ENCODE results near the gene NUCB1. TPM values are rescaled to one million over a fixed set of nuclear protein-coding genes. Genes with fewer than 3 reads are reported as not detected.
"Not testable (repeated sequence)": the region's sequence is repeated elsewhere in the genome, so short reads cannot be mapped to it uniquely, and the experiment has no call there.

NUCB1 gene
- polyA plus RNA-seq, 5 donors = 137 to 239 (median 180) TPM

DNA sequence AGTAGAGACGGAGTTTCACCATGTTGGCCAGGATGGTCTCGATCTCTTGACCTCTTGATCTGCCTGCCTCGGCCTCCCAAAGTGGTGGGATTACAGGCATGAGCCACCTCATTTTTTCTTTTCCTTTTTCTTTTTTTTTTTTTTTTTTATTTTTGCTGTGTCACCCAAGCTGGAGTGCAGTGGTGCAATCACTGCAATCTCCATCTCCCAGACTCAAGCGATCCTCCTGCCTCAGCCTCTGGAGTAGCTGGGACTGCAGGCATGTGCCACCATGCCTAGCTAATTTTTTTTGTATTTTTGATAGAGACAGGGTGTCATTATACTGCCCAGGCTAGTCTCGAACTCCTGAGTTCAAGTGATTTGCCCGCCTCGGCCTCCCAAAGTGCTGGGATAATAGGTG, 2.2 kb downstream of the NUCB1 start:
- DNase-seq = not testable (repeated sequence)

DNA sequence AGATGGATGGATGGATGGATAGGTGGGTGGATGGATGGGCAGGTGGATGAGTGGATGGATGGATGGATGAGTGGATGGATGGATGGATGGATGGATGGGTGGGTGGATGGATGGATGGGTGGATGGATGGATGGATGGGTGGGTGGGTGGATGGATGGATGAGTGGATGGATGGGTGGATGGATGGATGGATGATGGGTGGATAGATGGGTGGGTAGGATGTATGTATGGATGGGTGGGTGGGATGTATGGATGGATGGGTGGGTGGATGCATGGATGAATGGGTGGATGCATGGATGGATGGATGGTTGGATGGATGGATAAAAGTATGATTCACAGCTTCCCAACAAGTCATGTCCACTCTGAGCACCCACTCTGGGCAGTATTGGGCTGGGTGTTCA, 3.7 kb downstream of the NUCB1 start:
- not testable (repeated sequence) for DNase-seq

DNA sequence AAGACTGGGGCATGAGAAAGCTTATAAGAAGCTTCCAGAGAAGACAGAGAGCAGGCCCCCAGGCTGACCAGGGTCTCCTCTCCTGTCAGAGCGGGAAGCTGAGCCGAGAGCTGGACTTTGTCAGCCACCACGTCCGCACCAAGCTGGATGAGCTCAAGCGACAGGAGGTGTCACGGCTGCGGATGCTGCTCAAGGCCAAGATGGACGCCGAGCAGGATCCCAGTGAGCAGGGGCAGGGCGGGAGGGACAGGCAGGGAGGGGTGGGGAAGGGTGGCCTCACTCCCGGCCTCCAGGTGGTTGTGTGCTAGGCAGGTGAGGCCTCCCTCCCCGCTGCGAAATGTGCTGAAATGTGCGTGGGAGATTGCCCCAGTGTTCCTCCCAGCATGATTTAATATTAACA, 5.6 kb downstream of the NUCB1 start:
- no peak for DNase-seq

DNA sequence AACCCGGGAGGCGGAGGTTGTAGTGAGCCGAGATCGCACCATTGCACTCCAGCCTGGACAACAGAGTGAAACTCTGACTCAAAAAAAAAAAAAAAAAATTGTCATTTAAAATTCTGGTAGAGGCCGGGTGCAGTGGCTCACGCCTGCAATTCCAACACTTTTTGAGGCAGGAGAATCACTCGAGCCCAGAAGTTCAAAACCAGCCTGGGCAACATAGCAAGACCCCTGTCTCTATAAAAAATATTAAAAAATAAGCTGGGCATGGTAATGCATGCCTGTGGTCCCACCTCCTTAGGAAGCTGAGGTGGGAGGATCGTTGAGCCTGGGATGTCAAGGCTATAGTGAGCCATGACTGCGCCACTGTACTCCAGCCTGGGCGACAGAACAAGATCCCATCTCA, 6.2 kb downstream of the NUCB1 start:
- DNase-seq = no peak

DNA sequence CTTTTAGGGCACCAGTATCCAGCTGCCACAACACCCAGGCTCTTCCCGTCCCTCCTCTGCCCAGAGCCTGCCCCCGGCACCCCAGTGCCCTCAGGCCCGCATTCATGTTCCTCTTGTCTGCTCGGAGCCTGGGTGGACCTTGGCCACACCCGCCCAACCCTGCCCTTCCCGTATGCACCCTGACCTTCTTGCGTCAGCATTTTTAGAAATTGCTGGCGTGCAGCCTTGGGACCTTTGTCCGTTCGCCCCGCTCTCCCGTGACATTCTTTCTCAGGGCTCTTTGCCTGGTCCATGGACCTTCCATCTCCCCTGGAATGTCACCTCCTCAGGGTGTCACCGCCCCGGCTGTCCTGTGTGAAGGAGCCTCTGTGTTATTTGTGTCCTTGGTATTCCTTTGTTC, 7.6 kb downstream of the NUCB1 start:
- no peak for DNase-seq

DNA sequence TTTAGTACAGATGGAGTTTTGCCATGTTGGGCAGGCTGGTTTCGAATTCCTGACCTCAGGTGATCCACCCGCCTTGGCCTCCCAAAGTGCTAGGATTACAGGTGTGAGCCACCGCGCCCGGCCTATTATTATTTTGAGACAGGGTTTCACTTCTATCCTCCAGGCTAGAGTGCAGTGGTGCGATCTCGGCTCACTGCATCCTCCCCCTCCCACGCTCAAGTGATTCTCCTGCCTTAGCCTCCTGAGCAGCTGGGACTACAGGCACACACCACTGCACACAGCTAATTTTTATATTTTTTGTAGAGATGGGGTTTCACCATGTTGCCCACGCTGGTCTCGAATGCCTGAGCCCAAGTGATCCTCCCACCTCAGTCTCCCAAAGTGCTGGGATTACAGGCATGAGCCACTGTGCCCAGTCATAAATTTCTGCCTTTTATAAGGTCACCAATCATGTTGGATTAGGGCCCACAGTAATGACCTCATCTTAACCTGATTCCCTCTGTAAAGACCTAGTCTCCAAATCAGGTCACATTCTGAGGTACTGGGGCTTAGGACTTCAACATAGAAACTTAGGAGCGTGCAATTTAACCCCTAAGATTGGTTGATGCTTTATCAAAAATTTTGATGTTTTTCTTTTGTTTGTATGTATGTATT, 9.4 kb downstream of the NUCB1 start:
- not testable (repeated sequence) for DNase-seq

DNA sequence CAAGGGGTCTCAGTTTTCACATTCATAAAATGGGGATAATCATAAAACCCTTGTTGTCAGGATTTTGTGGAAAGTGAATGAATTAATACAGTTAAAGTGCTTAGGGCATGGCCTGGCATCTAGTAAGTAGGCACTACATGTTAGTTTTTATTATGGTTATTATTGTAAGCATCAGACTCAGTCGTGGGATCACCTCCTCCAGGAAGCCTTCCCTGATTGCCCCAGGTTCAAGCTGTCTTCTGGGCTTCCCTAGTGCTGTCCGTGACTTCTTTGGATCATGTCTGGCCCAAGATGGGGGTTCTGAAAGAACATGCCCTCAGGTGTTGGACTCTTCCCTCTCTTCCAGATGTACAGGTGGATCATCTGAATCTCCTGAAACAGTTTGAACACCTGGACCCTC, 10.7 kb downstream of the NUCB1 start:
- no peak for DNase-seq

DNA sequence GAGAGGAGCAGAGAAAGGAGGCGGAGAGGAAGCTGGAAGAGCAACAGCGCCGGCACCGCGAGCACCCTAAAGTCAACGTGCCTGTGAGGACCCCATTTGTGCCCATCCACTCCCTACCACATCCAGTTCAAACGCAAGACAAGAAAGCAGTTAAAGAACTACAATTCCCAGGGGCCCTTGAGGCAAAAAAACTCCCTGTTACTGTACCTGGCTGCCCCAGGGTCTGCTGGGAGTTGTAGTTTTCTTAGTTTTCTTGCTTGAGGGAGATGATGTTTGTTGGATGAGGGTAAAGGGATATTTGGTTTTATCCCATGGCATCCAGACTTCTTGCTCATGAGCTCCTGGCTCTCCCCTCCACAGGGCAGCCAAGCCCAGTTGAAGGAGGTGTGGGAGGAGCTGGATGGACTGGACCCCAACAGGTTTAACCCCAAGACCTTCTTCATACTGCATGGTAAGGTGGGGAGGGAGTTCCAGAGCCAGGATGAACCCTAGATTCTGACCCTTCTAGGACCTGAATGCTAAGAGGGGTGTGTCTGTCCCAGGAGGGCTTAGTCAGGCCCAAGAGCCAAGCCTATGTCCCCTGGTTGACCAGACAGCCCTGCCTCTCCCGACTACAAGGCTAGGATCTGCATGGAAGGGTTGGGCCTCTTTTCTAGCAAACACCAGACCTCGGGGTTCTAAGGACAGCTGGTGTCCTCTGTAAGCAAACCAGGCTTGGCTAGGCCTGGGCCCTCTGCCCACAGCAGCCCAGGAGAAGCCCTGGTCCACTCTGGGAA, 13.2 kb downstream of the NUCB1 start:
- no peak for DNase-seq

DNA sequence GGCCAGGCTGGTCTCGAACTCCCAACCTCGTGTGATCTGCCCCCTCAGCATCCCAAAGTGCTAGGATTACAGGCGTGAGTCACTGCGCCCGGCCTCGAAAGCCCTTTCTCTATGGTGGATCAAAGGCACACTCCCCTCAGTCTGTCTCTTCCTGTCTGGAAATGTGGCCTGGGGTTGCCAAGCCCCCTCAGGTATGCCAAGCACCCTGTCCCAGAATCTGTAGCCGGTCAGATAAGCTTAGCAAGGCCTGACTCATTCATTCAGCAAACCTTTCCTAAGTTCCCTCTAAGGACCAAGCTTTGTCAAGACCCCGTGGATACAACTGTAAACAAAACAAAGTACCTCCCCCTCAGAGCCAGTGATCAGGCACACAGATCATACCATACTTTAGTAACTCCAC, 14.1 kb downstream of the NUCB1 start:
- no peak for DNase-seq

DNA sequence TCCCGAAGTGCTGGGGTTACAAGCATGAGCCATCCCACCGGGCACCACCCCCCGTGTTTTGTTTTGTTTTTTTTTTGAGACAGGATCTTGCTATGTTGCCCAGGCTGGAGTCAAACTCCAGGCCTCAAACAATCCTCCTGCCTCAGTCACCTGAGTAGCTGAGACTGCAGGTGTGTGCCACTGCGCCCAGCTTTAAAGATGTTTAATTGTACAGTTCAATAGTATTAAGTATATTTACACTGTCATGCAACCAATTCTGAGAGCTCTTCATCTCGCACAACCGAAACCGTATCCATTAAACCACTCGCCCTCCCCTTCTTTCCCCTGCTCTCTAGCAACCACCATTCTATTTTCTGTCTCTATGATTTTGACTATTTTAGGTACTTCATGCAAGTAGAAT, 15.6 kb downstream of the NUCB1 start:
- no peak for DNase-seq

DNA sequence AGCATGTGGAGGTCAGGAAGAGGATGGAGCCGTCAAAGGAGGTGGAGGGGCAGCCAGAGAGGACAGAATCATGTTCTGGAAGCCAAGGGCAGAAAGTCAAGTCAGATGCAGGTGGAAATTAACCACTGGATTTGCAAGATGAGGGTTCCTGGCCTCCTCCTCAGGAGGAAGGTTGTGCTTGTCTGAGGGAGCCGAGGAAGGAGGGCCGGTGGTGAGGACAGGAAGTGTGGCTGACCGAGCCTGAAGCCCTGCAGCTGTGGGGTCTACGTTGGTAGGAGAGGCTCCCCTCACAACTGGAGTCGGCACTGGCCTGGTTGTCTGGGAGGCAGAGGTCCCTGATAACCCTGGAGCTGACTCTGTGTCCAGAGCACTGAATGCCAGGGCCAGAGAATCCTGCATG, 18.0 kb downstream of the NUCB1 start:
- no peak for DNase-seq

DNA sequence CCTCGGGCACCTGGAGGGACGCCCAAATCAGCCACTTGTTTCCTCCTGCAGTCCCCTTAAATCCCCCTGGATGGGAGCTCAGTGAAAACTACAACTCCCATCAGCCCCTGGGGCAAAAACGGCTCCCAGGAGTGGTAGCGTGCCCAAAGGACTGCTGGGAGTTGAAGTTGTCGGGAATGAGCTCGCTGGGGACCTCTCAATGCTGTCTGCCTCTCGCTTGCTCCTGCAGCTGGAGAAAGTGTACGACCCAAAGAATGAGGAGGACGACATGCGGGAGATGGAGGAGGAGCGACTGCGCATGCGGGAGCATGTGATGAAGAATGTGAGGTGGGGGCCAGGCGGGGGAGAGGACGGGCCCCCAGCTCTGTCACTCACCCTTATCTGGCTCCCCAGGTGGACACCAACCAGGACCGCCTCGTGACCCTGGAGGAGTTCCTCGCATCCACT, 18.7 kb downstream of the NUCB1 start:
- no peak for DNase-seq

DNA sequence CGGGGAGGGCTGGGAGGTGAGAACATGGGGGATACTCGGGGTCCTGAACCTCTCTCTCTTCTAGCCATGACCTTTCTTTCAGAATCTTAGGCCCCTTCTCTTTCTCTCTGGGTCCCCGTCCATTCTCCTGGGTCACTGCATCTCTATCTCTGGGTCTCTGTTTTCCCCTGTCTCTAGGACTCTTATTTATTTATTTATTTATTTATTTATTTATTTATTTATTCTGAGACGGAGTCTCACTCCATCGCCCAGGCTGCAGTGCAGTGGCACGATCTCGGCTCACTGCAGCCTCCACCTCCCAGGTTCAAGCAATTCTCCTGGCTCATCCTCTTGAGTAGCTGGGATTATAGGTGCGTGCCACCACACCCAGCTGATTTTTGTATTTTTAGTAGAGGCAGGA, 19.2 kb downstream of the NUCB1 start:
- DNase-seq = not testable (repeated sequence)

DNA sequence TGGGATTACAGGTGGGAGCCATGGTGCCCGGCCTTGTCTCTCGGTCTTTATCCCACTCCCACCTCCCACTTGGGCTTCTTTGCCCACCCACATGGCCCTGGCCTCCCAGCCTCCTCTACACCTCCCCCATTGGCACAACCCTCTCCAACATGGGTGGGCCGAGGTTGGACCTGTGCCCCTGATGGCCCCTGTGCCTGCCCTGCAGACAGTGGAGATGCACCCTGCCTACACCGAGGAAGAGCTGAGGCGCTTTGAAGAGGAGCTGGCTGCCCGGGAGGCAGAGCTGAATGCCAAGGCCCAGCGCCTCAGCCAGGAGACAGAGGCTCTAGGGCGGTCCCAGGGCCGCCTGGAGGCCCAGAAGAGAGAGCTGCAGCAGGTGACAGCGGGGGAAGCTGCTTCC, 20.8 kb downstream of the NUCB1 start:
- no peak for DNase-seq

DNA sequence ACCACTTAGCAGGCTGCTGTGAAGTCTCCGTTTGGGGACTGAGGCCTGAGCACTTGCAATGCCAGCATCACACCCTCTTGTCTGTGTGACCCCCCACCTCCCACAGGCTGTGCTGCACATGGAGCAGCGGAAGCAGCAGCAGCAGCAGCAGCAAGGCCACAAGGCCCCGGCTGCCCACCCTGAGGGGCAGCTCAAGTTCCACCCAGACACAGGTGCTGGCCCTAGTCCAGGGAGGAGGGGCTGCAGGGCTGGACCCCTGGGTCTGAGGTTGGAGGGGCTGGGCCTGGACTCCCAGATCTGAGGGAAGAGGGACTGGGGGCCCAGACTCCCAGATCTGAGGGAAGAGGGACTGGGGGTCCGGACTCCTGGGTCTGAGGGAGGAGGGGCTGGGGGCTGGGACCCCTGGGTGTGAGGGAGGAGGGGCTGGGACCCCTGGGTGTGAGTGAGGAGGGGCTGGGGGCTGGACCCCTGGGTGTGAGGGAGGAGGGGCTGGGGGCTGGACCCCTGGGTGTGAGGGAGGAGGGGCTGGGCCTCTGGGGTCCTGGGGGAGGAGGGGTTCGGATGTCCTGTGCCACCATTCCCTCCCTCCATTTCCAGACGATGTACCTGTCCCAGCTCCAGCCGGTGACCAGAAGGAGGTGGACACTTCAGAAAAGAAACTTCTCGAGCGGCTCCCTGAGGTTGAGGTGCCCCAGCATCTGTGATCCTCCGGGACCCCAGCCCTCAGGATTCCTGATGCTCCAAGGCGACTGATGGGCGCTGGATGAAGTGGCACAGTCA, 21.8 kb downstream of the NUCB1 start:
- no peak for DNase-seq

DNA sequence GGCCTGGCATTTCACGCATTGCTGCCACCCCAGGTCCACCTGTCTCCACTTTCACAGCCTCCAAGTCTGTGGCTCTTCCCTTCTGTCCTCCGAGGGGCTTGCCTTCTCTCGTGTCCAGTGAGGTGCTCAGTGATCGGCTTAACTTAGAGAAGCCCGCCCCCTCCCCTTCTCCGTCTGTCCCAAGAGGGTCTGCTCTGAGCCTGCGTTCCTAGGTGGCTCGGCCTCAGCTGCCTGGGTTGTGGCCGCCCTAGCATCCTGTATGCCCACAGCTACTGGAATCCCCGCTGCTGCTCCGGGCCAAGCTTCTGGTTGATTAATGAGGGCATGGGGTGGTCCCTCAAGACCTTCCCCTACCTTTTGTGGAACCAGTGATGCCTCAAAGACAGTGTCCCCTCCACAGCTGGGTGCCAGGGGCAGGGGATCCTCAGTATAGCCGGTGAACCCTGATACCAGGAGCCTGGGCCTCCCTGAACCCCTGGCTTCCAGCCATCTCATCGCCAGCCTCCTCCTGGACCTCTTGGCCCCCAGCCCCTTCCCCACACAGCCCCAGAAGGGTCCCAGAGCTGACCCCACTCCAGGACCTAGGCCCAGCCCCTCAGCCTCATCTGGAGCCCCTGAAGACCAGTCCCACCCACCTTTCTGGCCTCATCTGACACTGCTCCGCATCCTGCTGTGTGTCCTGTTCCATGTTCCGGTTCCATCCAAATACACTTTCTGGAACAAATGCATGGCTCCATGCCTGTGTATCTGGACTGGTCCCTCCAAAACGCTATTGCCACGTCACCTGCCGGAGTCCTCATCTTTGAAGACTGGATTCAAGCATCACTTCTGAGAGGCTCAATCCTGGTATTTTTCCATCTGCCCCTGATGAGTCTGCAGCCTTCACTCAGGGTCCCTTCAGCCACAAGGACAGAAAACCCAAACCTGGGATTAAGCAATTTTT, 22.7 kb downstream of the NUCB1 start:
- DNase-seq = no peak

DNA sequence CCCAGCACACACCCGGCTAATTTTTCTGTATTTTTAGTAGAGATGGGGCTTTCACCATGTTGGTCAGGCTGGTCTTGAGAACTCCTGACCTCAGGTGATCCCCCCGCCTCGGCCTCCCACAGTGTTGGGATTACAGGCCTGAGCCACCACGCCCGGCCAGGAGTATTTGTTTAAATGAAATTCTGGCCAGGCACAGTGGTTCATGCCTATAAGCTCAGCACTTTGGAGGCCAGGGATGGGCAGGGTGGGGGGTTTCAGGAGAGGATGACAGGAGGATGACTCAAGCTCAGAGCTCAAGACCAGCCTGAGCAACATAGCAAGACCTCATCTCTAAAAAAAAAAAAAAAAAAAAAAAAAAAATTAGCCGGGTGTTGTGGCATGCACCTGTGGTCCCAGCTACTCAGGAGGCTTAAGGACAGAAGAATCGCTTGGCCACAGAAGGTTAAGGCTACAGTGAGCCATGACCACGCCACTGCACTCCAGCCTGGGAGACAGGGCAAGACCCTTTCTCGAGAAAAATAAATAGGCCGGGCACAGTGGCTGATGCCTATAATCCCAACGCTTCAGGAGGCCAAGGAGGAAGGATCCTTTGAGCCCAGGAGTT, 25.2 kb downstream of the NUCB1 start:
- DNase-seq = no peak

DNA sequence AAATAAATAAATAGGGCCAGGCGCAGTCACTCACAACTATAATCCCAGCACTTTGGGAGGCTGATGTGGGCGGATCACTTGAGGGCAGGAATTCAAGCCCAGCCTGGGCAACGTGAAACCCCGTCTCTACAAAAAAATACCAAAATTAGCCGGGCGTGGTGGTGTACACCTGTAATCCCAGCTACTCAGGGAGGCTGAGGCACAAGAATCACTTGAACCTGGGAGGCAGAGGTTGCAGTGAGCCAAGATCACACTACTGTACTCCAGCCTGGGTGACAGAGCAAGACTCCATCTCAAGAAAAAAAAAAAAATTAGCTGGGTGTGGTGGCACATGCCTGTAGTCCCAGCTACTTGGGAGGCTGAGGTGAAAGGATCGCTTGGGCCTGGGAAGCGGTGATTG, 25.8 kb downstream of the NUCB1 start:
- not testable (repeated sequence) for DNase-seq

DNA sequence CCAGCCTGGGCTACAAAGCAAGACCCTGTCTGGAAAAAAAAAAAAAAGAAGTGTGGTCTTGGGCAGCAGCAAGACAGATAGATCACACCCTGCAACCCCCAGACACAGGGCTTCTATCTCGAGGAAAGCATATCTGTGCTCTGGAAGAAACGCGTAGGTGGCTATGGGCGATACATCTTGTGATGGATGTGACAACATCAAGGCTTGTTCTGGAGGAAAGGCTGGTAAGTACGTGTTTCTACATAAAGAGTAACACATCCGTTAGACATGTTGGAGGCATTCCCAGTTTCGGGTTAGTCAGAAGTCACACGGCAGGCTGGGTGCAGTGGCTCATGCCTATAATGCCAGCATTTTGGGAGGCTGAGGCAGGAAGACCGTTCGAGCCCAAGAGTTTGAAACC, 26.8 kb downstream of the NUCB1 start:
- peak in 1 of 2 donors; percentile 48 for DNase-seq

DNA sequence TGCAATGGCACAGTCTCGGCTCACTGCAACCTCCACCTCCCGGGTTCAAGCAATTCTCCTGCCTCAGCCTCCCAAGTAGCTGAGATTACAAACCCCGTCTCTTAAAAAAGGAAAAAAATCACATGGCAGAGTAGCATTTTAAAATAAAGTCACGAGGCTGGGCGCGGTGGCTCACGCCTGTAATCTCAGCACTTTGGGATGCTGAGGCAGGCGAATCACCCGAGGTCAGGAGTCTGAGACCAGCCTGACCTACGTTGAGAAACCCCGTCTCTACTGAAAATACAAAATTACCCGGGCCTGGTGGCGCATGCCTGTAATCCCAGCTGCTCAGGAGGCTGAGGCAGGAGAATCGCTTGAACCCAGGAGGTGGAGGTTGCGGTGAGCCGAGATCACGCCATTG, 27.6 kb downstream of the NUCB1 start:
- DNase-seq = not testable (repeated sequence)

All from right lung (tissue), 5 donors.